H7 (cell line): Measurements from ENCODE around the gene METTL2A. TPM values are rescaled to one million over a fixed set of nuclear protein-coding genes. Genes with fewer than 3 reads are reported as not detected.
A peak's percentile ranks its signal among the peaks of the same experiment; 100 is the strongest.
"Not testable (repeated sequence)": the region's sequence is repeated elsewhere in the genome, so short reads cannot be mapped to it uniquely, and the experiment has no call there.

Experiments
- DNase-seq: peaks from one replicate; pipeline ENCODE4 v3.0.0; 2012
- H3K27me3 ChIP-seq: 2 replicates; pipeline ENCODE4 v1.6.0; 2011; ENCODE audit warnings: mild to moderate bottlenecking, low read length; ENCODE audit not compliant: control insufficient read depth, insufficient read depth
- H3K36me3 ChIP-seq: replicated peaks from 2 replicates; pipeline ENCODE4 v1.5.1; 2011; ENCODE audit warnings: low read length; ENCODE audit not compliant: control insufficient read depth, insufficient read depth
- H3K4me3 ChIP-seq: 2 replicates; pipeline ENCODE4 v1.5.1; 2011; ENCODE audit warnings: low read depth, mild to moderate bottlenecking, control low read depth, low read length, moderate library complexity; ENCODE audit not compliant: insufficient read depth
- total RNA-seq: library from RNA; depleted of rRNA; stranded (reverse); fragments of >200 nt; shearing (Covaris generic); gene quantifications from 2 replicates; pipeline ENCODE4 v1.2.3, GENCODE V29; 2014; rRNA removed

The METTL2A gene
- 28.8 and 34.4 TPM in 2 replicates for total RNA-seq

GRCh38 chr17:62423647-62424461, at the start of gene METTL2A:
Gene METTL2A (plus strand): TSS chr17:62423897. CDS start chr17:62423903, 6 bp downstream.
- not testable (repeated sequence) for H3K27me3 ChIP-seq, H3K36me3 ChIP-seq
- DNase-seq: peak; percentile 82
- H3K4me3 ChIP-seq: peak within 1 kb of the TSS; percentile 78

- Histone ChIP-seq H3K36me3 (no peaks in the 10 kb centered on the region), H3K27me3 (no peaks in the 10 kb centered on the region), H3K4me3 (no peak within 1 kb of the TSS)
- DNase-seq: no peak
Observed at GRCh38 chr17:62380253-62380652, 43.4 kb upstream of the METTL2A start, which contains the start of gene EFCAB3. Gene EFCAB3 (plus strand): TSS chr17:62380553. CDS start chr17:62382980, 2,427 bp downstream.

- DNase-seq: peak; percentile 17
- Histone ChIP-seq H3K27me3 (no peaks in the 10 kb centered on the region), H3K4me3 (no peak overlapping the region), H3K36me3 (no peaks in the 10 kb centered on the region)
Observed at GRCh38 chr17:62381561-62381960, 42.1 kb upstream of the METTL2A start.

GRCh38 chr17:62388856-62389255, 34.8 kb upstream of the METTL2A start:
- Histone ChIP-seq H3K27me3 (no peaks in the 10 kb centered on the region), H3K36me3 (no peaks in the 10 kb centered on the region), H3K4me3 (no peak overlapping the region)
- DNase-seq: no peak

- Histone ChIP-seq H3K27me3 (no peaks in the 10 kb centered on the region), H3K36me3 (no peaks in the 10 kb centered on the region), H3K4me3 (no peak overlapping the region)
- no peak for DNase-seq
Observed at GRCh38 chr17:62392908-62393307, 30.8 kb upstream of the METTL2A start.

- Histone ChIP-seq H3K27me3 (no peaks in the 10 kb centered on the region), H3K36me3 (no peaks in the 10 kb centered on the region), H3K4me3 (no peak overlapping the region)
- no peak for DNase-seq
Observed at GRCh38 chr17:62398891-62399290, 24.8 kb upstream of the METTL2A start.

GRCh38 chr17:62405451-62405850, 18.2 kb upstream of the METTL2A start:
- Histone ChIP-seq H3K4me3 (no peak overlapping the region), H3K36me3 (no peaks in the 10 kb centered on the region), H3K27me3 (no peaks in the 10 kb centered on the region; the same call in 1 of the 2 replicates)
- DNase-seq: no peak

- not testable (repeated sequence) for H3K27me3 ChIP-seq, H3K36me3 ChIP-seq, DNase-seq, H3K4me3 ChIP-seq
Observed at GRCh38 chr17:62413090-62413489, 10.6 kb upstream of the METTL2A start.

- H3K4me3 ChIP-seq, H3K27me3 ChIP-seq, DNase-seq, H3K36me3 ChIP-seq: not testable (repeated sequence)
Observed at GRCh38 chr17:62426214-62426613, 2.5 kb downstream of the METTL2A start.

GRCh38 chr17:62435251-62435650, 11.6 kb downstream of the METTL2A start:
- not testable (repeated sequence) for H3K4me3 ChIP-seq, DNase-seq, H3K36me3 ChIP-seq, H3K27me3 ChIP-seq

GRCh38 chr17:62441181-62441580, 17.5 kb downstream of the METTL2A start:
- H3K27me3 ChIP-seq, DNase-seq, H3K36me3 ChIP-seq, H3K4me3 ChIP-seq: not testable (repeated sequence)

- Histone ChIP-seq H3K27me3 (no peaks in the 10 kb centered on the region), H3K36me3 (peaks cover 13% of the 10 kb centered on the region), H3K4me3 (no peak overlapping the region)
- no peak for DNase-seq
Observed at GRCh38 chr17:62444063-62444462, 20.4 kb downstream of the METTL2A start.

- H3K27me3 ChIP-seq, DNase-seq, H3K4me3 ChIP-seq: not testable (repeated sequence)
- peaks cover 10% of the 10 kb centered on the region for H3K36me3 ChIP-seq
Observed at GRCh38 chr17:62445791-62446190, 22.1 kb downstream of the METTL2A start.

GRCh38 chr17:62452195-62452594, 28.5 kb downstream of the METTL2A start:
- not testable (repeated sequence) for H3K27me3 ChIP-seq, H3K36me3 ChIP-seq, DNase-seq, H3K4me3 ChIP-seq

- not testable (repeated sequence) for DNase-seq, H3K36me3 ChIP-seq, H3K4me3 ChIP-seq, H3K27me3 ChIP-seq
Observed at GRCh38 chr17:62453041-62453440, 29.3 kb downstream of the METTL2A start.
